Measurements from ENCODE around the gene XIRP1.
A peak's percentile ranks its signal among the peaks of the same experiment; 100 is the strongest.

The XIRP1 gene

DNA sequence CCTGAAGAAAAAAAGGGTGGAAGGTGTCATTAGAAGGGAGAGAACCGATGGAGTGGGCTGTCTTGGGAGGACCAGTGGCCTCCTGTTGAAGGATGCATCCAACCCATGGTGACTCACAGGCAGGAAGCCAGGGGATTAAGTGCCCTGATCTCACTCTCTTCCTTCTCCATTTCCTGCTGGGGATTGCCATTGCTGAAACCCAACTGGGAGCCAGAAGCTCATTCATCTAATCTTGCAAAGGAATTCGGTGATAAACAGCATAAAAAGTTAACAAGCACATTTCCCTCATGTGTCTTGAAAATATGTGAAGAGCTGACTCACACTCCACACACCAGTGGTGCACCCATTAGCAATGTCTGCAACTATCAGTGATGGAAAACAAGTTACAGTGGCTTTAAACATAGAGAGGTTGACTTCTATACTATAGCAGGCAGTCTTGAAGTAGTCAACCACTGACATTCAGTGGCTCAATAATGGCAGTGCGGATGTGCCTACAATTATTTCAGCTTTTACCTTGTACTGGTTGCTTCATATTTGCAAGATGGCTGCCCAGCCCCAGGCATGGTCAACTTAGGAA lies 26.2 kb downstream of the XIRP1 start:
- TF ChIP-seq JUND (IDR thresholded peaks at IDR 0.05; ENCODE audit: low read depth), result no peak
- no peak for DNase-seq (ENCODE audit: low read depth in 1 of 2, low spot score in 1 of 2)
- in situ Hi-C loops (cut with HindIII; ENCODE audit: low pct_unique_long_range_greater_than_20kb, low sequenced_read_pairs), result no loop called here

DNA sequence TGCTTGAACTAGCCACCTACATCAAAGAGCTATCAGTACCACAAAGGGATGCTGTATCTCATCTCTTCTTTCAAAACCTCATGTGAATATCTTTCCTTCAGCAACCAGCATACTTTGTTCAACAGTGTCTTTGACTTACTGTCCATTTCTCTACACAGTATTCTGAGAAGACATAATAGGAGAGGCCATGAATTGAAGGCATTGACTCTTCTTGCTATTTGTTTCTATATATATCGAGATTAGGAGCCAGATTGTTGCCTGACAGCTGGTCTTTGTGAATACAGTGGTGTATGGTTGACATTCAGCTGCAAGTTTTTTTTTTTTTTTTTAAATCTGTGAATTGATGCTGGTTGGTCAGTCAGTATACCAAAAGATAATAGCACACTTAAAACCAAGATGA lies 26.9 kb downstream of the XIRP1 start:
- in situ Hi-C loops (cut with HindIII; ENCODE audit: low pct_unique_long_range_greater_than_20kb, low sequenced_read_pairs), result no loop called here
- no peak for TF ChIP-seq JUND (IDR thresholded peaks at IDR 0.05; ENCODE audit: low read depth)
- DNase-seq (ENCODE audit: low read depth in 1 of 2, low spot score in 1 of 2), result no peak

DNA sequence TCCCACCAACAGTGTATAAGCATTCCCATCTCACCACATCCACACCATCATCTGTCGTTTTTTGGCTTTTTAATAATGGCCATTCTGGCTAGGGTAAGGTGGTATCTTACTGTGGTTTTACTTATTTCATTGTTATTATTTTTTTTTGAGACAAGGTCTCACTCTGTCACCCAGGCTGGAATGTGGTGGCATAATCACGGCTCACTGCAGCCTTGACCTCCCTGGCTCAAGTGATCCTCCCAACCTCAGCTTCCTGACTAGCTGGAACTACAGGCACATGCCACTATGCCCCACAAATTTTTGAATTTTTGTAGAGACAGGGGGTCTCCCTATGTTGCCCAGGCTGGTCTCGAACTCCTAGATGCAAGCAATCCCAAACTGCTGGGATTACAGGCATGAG lies 28.0 kb downstream of the XIRP1 start:
- no peak for DNase-seq (ENCODE audit: low read depth in 1 of 2, low spot score in 1 of 2)
- no peak for TF ChIP-seq JUND (IDR thresholded peaks at IDR 0.05; ENCODE audit: low read depth)
- in situ Hi-C loops (cut with HindIII; ENCODE audit: low pct_unique_long_range_greater_than_20kb, low sequenced_read_pairs), result no loop called here

DNA sequence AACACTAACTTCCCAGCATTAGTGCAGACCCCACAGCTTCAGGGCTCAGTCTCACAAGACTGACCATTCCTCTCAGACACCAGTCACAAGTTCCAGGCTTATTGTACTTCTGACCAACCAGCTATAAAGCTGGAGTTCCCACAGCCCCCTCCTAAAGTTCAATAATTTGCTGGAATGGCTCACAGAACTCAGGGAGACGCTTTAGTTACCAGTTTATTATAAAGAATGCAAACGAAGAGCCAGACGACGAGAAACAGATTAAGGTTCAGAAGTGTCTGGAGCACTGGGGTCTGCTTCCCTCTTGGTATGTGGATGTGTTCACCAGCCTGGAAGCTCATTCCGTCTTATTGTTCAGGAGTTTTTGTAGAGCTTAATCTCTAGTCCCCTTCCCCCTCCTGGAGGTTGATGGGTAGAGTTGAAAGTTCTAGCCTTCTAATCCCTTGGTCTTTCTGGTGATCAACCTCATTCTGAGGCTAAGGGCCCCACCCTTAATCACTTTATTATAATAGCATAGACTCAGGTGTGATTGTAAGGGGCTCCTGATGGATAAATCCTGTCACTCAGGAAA lies 34.2 kb downstream of the XIRP1 start:
- in situ Hi-C loops (cut with HindIII; ENCODE audit: low pct_unique_long_range_greater_than_20kb, low sequenced_read_pairs), result no loop called here
- TF ChIP-seq JUND (IDR thresholded peaks at IDR 0.05; ENCODE audit: low read depth), result no peak
- DNase-seq (ENCODE audit: low read depth in 1 of 2, low spot score in 1 of 2), result no peak

DNA sequence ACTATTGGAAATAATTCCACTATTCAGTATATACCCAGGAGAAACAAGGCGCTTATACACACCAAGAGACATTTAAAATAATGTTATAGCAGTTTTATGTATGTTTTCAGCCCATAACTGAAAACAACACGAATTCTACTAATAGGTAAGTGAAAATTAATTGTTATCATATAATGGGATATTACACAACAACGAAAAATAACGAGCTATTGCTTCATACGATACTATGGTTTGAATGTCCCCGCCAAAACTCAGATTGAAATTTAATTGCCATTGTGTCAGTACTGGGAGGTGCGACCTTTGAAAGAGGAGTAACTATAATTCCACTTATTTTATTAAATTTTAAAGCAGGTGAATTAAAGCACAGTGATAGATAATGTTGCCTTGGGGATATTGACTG lies 35.0 kb downstream of the XIRP1 start:
- in situ Hi-C loops (cut with HindIII; ENCODE audit: low pct_unique_long_range_greater_than_20kb, low sequenced_read_pairs), result no loop called here
- no peak for DNase-seq (ENCODE audit: low read depth in 1 of 2, low spot score in 1 of 2)
- TF ChIP-seq JUND (IDR thresholded peaks at IDR 0.05; ENCODE audit: low read depth), result no peak

DNA sequence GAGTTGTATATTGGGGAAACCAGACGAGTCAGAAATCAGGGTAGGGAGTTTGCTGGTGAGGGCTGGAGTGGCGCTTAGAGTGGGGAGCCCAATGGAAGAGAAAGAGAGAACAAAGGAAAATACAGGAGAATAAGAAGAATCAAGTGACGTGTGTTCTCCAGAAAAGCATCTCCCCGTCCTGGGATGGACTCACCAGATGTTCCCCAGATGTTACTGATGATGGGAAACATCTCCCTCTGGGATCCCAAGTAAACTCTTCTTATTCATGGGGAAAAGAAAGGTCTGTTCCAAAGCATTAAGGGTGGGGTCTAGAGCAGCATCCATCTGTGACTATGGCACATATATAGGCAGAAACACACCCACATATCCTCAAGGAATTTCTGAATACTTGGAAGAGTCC lies 36.0 kb downstream of the XIRP1 start:
- TF ChIP-seq JUND (IDR thresholded peaks at IDR 0.05; ENCODE audit: low read depth), result no peak
- DNase-seq (ENCODE audit: low read depth in 1 of 2, low spot score in 1 of 2), result no peak
- in situ Hi-C loops (cut with HindIII; ENCODE audit: low pct_unique_long_range_greater_than_20kb, low sequenced_read_pairs), result no loop called here

DNA sequence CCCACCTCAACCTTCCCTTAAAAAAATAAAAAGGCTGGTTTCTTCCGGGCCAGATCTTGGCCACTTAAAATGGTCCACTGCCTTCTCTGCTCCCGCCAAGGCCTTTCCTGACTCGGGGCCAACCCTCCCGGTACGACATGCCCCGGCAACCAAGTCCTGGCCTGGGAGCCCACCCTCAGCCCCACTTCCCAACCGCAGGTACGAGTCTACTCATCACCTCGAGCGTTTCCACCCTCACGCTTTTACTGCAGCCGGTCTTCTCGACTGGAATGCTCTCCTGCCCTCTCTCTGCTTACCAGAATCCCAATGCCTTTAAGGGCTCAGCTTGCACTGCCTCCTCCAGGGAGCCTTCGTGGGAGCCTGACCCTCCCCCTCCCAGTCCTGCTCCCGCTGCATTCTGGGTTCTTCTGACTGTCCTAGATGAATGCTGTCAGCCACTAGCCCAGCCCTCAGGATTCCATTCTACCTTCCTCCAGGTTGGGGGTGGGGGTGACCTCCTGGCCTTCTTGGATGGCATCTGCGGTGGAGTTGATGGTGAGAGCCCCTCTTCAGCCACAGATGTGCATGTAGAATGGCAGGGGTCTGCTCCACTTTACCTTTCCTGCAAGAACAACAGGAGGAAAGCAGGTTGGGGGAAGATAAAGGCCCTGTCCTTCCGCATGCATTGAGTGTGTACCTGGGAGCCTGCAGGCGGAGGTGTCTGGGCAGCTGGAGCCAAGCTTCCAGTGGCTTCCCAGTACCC lies 37.9 kb downstream of the XIRP1 start:
- in situ Hi-C loops (cut with HindIII; ENCODE audit: low pct_unique_long_range_greater_than_20kb, low sequenced_read_pairs), result no loop called here
- TF ChIP-seq JUND (IDR thresholded peaks at IDR 0.05; ENCODE audit: low read depth), result no peak
- DNase-seq (ENCODE audit: low read depth in 1 of 2, low spot score in 1 of 2), result peak in 1 of 2 experiments; percentile 69

DNA sequence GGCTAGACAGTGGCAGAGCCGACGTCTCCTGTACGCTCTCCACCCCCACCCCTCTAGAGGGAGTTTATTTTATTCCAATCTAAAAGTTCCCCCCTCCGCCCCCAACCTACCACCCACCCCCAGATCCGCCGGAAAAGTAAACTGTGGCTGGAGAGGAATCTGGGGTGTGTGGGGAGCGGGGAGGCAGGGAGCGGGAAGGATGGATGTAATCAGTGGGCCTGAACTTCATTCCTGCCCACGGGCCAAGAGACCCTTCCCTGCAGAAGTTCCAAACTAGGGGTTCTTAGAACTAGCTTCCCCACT lies 38.5 kb downstream of the XIRP1 start:
- DNase-seq (ENCODE audit: low read depth in 1 of 2, low spot score in 1 of 2), result no peak
- in situ Hi-C loops (cut with HindIII; ENCODE audit: low pct_unique_long_range_greater_than_20kb, low sequenced_read_pairs), result no loop called here
- TF ChIP-seq JUND (IDR thresholded peaks at IDR 0.05; ENCODE audit: low read depth), result no peak

DNA sequence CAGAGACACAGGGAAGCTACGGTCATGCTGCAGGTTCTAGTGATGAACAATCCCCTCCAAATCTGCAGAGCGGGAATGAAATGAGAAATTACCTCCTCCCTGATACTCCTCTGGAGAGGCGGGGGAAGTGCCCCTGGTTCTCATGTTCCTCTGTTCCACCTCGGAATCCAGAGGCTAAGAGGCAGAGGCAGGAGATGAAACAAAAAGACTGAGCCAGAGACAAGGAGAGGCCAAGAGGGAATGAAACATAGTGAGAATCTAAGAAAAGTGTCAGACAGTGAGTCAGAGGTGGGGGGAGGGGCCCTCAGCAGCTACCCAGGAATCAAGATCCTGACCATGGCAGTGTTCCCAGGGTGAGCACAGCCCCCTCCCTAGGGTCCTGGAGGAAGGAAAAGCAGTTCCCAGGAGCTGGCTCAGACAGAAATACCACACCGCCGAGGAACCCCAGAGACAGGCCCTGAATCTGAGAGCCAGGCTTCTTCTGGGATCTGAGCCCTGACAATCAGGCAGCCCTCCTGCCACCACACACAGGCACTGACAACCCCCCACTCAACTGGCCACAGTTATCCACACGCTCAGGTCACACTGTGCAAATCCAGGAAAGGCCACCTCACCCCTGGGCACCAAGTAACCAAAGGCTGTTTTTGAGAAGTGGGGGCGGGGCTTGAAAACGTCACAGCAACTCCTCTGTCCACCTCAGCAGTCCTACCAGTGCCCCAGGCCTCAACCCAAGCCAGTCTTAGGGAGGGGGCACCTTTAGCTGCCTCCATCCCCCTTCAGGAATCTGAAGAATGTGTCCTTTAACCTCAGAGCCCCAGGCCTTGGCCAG lies 41.4 kb downstream of the XIRP1 start:
- TF ChIP-seq JUND (IDR thresholded peaks at IDR 0.05; ENCODE audit: low read depth), result no peak; the same call in 1 of the 2 replicates
- DNase-seq (ENCODE audit: low read depth in 1 of 2, low spot score in 1 of 2), result peak; percentile 62 to 90
- in situ Hi-C loops (cut with HindIII; ENCODE audit: low pct_unique_long_range_greater_than_20kb, low sequenced_read_pairs), result no loop called here

DNA sequence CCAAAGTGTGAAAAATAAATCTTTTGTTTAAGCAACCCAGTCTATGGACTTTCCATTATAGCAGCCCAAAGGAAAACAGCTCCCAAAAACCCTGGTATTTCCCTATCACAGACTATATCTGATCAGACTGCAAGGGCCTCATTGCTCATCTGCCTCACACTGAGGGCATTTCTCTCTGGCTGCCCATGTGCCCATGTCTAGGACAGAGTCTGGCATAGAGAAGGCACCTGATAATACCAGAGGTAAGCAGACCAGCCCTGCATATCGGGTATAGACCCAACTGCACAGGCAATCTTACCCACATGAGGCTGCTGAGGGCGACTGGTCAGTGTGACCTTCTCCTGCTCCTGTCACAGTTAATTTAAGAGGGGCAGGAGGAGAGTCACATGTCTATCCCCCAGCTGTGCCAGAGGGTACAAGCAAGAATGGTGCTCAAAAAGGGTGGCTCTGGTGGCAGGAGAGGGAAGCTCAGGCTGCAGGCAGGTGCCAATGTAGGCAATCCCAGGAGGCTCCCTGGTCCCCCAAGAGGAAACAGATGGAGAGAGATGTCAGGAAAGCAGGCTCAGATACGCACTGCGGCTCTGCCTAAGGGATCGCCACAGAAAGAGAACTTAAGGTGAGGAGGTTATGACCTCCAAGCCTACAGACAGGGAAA lies 42.1 kb downstream of the XIRP1 start:
- no peak for DNase-seq (ENCODE audit: low read depth in 1 of 2, low spot score in 1 of 2)
- no peak for TF ChIP-seq JUND (IDR thresholded peaks at IDR 0.05; ENCODE audit: low read depth)
- in situ Hi-C loops (cut with HindIII; ENCODE audit: low pct_unique_long_range_greater_than_20kb, low sequenced_read_pairs), result no loop called here

DNA sequence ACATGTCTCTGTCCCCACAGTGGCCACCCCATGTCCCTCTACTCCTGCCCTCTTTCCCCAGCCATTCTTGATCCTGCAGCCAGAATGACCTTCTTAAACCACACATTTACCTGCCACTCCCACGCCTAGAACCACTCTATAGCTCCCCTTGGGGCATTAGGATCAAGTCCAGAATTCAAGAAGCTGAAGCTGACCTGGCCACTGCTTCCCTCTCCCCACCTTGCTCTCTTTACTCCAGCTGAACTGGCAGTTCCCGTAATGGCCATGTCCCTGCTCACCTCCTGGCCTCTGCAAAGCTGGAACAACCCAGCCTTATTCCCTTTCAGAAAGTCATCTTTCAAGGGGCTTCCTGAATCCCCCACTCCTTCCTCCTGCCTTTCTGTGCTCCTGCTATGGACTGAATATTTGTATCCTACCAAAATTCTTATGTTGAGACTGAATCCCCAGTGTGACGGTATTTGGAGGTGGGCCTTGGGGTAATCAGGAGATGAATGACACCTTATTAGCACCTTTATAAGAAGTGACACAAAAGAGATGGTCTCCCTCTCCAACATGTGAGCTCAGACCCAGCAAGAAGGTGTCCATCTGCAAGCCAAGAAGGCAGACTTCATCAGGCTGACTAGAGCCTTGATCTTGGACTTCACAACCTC lies 42.8 kb downstream of the XIRP1 start:
- DNase-seq (ENCODE audit: low read depth in 1 of 2, low spot score in 1 of 2), result peak in 1 of 2 experiments; percentile 56
- TF ChIP-seq JUND (IDR thresholded peaks at IDR 0.05; ENCODE audit: low read depth), result no peak
- in situ Hi-C loops (cut with HindIII; ENCODE audit: low pct_unique_long_range_greater_than_20kb, low sequenced_read_pairs), result no loop called here

DNA sequence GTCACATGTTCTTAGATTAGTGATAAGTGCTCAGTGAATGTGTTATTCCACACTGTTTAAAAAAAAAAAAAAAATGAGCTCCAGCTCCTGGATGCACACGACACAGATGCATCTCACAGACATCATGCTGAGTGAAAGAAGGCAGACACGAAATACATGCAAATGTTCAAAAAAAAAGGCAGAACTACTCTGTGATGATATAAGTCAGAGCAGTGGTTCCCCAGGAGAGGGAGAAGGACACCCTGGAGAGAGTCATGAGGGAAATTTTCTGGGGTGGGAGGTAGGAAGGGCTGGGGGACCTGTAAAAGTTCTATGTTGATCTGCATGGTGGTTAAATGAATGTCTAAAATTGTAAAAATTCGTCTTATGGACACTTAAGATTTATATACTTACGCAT lies 43.3 kb downstream of the XIRP1 start:
- no peak for TF ChIP-seq JUND (IDR thresholded peaks at IDR 0.05; ENCODE audit: low read depth)
- DNase-seq (ENCODE audit: low read depth in 1 of 2, low spot score in 1 of 2), result no peak
- in situ Hi-C loops (cut with HindIII; ENCODE audit: low pct_unique_long_range_greater_than_20kb, low sequenced_read_pairs), result no loop called here

Measured in T47D (cell line).